HG02798 (cell line): ENCODE data around the gene MARS1.

Experiments used
- ATAC-seq: cut with Tn5 transposase; IDR thresholded peaks from one replicate; pipeline ENCODE4 v1.9.1; 2021; ENCODE audit warnings: mild to moderate bottlenecking; ENCODE audit not compliant: unreplicated experiment, poor library complexity

Gene MARS1

DNA sequence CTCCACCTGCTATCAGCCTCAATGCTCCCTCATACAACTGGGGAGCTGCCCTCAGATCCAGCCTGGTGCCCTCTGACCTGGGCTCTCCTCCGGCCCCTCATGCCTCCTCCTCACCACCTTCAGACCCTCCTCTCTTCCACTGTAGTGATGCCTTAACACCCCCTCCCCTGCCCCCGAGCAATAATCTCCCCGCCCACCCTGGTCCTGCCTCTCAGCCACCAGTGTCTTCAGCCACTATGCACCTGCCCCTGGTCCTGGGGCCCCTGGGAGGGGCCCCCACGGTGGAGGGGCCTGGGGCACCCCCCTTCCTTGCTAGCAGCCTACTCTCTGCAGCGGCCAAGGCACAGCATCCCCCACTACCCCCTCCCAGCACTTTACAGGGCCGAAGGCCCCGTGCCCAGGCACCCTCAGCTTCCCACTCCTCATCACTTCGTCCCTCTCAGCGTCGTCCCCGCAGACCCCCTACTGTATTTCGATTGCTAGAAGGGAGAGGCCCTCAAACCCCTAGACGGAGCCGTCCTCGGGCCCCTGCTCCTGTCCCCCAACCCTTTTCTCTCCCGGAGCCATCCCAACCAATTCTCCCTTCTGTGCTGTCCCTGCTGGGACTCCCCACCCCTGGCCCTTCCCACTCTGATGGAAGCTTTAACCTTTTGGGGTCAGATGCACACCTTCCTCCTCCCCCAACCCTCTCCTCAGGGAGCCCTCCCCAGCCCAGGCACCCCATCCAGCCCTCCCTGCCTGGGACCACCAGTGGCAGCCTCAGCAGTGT, 37.9 kb downstream of the MARS1 start:
- ATAC-seq = no peak

DNA sequence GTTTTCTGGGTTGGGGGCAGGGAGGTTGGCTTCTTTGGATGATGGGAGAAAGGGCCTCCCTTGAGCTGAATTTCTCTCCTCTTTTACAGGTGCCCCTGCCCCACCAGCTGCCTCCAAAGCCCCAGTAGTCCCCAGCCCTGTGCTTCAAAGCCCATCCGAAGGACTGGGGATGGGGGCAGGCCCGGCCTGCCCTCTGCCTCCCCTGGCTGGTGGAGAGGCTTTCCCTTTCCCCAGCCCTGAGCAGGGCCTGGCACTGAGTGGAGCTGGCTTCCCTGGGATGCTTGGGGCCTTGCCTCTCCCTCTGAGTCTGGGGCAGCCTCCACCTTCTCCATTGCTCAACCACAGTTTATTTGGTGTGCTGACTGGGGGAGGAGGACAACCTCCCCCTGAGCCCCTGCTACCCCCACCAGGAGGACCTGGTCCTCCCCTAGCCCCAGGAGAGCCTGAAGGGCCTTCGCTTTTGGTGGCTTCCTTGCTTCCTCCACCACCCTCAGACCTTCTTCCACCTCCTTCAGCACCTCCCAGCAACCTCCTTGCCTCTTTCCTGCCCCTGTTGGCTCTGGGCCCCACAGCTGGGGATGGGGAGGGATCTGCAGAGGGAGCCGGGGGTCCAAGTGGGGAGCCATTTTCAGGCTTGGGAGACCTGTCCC, 38.7 kb downstream of the MARS1 start:
- no peak for ATAC-seq

DNA sequence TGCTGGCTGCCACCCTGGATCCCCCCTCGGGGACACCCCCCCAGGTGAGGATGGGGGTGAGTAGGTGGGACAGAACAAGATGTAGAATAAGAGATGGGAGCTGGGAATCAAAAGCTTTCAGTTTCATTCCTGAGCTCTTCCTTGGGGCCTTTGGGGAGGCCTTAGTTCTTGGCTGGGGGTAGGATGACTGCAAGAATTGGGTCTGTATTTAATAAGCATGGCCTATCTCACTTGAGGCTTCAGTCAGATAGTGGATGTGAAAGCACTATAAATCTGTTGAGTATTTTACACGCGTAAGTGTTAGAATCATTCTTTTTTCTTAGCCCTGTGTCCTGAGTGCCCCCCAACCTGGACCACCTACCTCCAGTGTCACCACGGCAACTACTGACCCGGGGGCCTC, 39.3 kb downstream of the MARS1 start:
- no peak for ATAC-seq

- ATAC-seq = no peak
These were observed 40.3 kb downstream of the MARS1 start for GRCh38 chr12:57528176-57528575.

GRCh38 chr12:57528831-57529555, 41.1 kb downstream of the MARS1 start:
- no peak for ATAC-seq

GRCh38 chr12:57529831-57530230, 42.0 kb downstream of the MARS1 start:
- no peak for ATAC-seq

DNA sequence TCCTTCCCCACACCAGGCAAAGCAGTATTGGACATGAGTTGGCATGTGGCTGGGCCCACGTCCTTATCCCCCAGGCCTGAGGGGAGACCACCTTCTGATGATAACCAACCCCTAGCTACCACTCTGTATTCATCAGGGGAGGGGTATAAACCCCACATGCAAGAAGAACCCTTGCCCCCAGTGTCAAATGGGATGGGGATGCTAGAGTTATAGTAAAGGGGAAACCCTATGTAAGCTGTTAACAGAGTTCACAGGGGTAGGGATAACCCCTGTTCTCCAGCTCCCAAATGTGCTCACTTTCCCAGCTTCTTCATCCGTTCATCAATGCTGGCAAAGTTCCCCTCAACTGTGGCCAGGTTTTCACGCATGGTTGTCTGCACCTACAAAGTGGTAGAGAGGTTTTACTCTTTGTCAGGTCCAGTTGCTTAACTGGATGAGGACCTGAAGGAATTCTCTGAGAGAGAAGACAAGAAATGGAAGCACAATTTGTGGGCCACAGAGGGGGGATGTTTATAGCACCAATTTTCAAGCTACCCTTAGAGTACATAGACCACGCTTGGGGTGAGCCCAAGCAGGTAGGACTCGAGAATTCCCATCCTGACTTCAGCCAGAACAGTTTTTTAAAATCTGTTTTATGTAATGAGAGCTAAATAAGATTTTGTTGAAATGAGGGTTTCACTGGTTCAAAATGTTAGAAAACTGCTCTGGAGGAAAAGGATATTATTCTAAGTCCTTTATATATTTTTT, 42.7 kb downstream of the MARS1 start:
- ATAC-seq = no peak

GRCh38 chr12:57531836-57532235, 44.0 kb downstream of the MARS1 start:
- no peak for ATAC-seq

GRCh38 chr12:57533108-57533507, 45.2 kb downstream of the MARS1 start:
- no peak for ATAC-seq

DNA sequence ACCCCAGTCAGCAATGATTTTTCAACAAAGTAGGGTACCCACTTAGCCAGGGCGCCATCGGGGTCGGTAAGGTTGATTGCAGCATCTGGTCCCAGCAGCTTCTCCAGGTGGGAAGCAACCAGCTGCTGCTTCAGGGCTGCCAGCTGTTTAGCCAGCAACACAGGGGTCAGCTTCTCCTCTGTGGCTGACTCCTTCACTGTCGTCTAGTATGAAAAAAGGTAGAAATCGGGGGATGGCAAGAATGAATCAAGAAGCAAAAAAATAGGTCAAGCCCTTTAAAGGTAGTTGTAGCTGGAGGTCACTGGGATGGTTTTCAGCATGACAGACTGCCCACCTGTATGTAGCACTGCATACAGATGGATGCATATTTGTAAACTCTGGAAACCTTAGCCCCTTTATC, 46.4 kb downstream of the MARS1 start:
- ATAC-seq = no peak

GRCh38 chr12:57534991-57535543, 47.2 kb downstream of the MARS1 start:
- no peak for ATAC-seq

GRCh38 chr12:57535764-57536596, 48.1 kb downstream of the MARS1 start:
- ATAC-seq = no peak

DNA sequence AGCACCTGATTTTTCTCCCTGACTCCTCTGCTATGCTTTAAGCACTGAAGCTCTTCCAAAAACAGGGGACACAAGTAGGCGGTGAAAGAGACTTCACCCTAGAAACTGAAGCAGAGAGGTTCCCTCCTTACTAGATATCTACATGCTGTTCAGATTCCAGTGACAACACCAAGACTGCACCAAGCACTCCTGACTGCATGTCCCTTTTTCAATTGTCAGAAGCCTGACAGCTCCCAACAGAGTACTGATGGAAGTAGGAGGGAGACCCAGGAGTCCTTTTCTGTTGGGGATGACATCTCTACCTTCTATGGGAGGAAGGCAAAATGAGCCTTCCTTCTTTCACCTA, 48.7 kb downstream of the MARS1 start:
- no peak for ATAC-seq

DNA sequence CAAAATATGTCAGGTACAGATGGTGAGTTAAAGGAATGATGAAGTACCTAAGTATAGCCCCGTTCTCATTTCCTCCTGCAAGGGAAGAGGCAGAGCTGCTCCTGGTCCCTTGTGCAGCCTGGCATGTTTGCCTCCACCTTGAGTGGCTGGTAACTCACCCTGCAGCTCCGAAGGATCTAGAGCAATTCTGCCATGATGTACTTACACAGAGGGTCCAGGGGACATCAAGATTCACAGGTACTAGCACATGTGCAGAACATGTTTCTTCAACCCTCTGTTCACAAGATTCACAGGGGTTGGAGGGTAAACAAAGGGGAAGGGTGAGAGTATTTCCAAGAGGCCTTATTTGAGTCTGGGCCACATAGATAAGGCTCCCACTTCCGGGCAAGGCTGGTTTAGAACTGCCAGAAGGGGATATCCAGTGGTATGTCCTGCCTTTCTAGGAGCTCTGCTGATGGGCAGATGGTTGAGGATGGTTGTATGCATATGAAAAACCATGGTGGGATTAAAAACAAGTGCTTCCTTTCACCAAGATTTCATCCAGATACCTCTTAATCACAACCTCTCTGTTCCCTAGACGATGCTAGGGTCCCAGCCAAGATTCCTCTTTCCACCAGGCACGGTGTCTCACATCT, 51.4 kb downstream of the MARS1 start:
- no peak for ATAC-seq

- no peak for ATAC-seq
These were observed 53.1 kb downstream of the MARS1 start for GRCh38 chr12:57541001-57541400.

GRCh38 chr12:57541717-57542116, 53.8 kb downstream of the MARS1 start:
- ATAC-seq = no peak

DNA sequence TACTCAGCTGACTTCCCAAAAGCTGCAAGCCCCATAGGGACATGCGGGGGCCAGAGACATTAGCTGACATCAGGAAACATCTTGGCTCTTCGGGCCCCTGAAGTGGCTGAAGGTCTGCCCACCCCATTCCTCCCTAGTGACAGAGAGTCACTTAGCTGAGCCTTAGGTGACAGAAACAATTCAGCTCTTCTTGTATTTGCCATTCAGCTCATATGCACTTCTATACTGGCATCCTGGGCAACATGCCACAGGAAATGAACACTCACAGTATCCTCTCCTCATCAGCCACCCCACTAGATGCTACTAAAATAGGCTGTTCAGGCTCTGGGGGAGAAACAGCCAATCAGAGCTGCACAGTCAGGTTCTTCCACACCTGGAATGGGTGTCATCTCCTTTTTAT, 55.7 kb downstream of the MARS1 start:
- no peak for ATAC-seq

- no peak for ATAC-seq
These were observed 58.1 kb downstream of the MARS1 start for GRCh38 chr12:57545809-57546437.
